Activated CD8-positive, alpha-beta memory T cell treated with anti-CD3 and anti-CD28 coated beads, Interleukin-2, amount 50 U/mL, for 24 hours (primary cell): ENCODE results near the gene HS2ST1.

Experiments
- DNase-seq: peaks from one replicate; pipeline ENCODE4 v3.0.0-alpha.2; 2020; ENCODE audit errors: extremely low read depth

Gene HS2ST1

DNA sequence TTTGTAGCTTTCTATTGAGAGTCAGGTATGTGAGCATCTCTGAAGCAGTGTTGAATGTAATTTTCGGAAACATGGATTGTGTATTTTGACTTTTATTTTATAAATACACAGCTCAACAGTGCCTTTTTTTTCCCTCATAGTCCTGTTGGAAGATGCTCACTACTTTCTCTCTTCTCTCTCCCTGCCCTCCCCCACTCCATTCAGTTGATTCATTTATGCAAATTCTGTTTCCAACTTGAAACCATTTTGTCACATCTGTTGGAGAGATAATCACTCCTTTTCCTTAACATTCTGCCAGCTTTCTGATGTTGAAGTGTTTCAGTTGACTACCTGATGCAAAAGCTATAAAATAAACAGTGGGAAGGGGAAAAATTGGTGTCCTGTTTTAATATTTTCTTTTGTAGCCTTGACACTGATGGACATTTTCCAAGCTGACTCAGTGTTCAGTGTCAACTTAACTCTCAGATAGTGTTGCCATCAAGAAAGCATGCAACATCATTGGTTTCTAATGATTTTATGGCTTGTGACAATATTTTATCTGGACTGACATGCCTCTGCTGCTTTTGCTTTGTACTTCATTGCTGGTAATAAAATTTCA is 194.5 kb downstream of the HS2ST1 start:
- no peak for DNase-seq

GRCh38 chr1:87111659-87112371 is 197.4 kb downstream of the HS2ST1 start:
- DNase-seq = no peak

GRCh38 chr1:87113313-87113712 is 198.9 kb downstream of the HS2ST1 start:
- DNase-seq = no peak

- no peak for DNase-seq
Observed at GRCh38 chr1:87115317-87115890, 201.0 kb downstream of the HS2ST1 start.

DNA sequence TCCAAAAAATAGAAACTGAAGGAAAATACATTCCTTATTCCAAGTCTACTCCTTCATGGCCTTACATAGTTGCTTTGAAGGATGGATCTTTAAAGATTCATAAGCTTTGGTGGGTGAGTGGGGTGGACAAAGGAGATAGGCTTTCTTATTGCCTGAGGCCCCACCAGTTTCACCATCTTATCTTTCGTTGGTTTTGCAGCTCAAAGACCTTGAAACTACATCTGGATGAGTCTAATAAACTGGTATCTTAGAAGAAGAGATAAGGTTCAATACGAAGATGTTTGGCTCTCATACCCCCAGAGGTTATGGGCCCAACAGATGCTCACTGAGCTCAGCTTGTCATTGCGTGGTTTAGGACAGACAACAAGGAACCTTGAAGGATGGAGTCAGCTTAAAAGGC is 201.5 kb downstream of the HS2ST1 start:
- DNase-seq = no peak

- no peak for DNase-seq
Observed at GRCh38 chr1:87117761-87118368, 203.4 kb downstream of the HS2ST1 start.

DNA sequence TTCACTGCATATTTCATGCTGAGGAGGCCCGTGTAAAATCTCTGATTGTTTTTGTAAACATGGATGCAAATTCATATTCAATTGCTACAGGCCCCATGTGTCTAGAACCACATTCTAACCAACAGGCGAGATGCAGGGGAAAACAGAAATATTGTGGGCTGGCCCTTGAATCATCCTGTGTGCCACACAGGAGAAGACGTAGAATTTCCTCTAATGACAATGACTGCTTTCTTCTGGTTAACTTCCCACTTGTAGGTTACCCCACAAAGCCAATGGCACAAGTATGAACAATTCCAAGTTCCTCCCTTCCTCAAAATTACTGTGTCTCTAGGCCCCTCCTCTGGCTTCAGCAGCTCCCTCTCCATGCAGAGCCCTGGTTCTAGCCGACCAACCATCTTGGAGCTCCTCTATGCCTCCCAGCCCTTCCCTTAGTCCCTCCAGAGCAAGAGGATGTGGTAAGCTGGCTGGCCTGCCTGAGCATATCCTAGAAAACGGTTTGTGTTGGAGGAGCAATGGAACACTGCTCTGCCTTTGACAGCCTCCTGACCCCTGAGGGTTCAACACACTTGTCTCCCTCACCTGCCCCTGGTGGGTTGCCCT is 205.2 kb downstream of the HS2ST1 start:
- DNase-seq = no peak

GRCh38 chr1:87120779-87121178 is 206.3 kb downstream of the HS2ST1 start:
- no peak for DNase-seq

DNA sequence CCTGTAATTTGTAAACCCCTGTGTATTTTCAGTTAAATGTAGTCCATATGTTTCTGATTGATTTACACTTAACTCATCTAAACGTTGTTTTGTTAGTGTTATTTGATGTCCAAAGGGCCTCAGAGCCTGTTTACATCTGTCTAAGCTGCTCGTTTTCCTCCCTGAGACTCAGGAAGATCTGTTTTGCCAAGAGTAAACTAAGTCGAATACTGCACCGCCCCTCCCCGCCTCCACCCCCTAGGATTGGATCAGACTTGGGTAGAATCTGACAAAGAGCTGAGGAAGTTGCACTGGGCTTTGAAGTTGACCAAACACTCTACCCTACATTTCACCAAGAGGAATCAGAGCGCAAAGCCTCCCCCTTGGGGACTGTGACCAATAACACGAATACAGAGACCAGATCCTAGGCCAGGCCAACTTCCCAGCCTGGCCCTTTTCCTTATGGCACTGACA is 207.3 kb downstream of the HS2ST1 start:
- DNase-seq = no peak

DNA sequence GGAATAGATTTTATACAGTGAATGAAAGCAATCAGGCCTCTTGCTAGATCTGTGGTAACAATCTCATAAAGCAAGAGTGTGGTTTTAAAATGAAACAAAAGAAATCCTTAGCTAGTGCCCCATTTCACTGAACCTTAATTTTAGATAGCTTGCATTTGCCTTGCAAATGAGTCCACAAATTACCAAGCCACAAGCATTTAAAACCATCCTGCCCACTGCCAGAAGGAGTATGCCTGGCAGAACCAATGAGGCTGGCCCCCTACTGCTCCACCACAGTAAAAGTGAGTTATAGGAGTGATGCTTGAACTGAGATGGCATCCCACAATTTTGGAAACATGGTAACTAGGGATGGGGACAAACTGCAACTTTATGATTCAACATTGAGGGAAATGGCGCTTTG is 207.8 kb downstream of the HS2ST1 start:
- DNase-seq = no peak

DNA sequence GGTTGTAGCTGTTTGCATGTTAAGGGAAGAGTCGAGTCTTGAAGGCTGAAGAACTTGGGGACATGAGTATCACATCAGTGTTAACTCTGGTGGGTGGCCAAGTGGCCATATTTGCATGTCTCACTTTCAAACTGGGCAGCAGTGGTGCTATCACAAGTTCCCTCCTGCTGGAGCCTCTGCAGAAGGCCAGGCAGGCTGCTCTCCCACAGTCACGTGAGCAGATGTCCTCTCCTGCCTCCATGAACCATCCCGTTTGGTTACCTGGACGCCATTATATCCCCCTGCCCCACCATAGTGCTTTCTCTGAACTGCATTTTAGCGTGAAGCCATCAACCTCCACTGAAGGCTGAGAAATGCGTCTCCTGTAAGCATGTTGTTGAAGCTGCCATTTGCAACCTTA is 209.2 kb downstream of the HS2ST1 start:
- DNase-seq = no peak

DNA sequence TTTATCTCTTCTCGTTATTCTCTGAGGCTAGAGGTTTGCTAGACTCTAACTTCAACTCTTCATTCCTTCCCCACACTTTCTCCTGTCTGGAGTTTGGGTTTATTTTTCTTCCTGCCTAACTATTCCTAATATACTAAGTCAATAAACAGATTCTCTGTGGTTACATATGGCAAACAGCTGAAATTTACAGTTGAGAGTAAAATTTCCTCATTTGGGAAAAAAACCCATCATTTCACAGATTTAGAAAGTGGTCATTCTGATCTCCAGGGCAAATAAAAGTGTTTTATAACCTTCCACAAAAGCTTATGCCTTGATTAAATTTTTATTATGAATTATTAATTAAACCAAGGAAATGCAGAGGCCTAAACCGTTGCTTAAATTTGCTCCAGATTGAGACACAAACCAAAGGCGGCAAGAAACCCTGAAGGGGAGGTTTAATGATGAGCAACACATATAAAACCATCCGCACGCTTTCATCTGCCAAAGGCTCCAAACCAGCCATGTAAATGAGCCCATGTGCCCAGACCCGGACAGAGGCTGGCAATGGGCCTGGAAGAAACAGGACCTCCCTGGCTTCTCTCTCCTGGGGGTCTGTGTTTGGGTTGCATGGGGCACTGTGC is 212.6 kb downstream of the HS2ST1 start:
- no peak for DNase-seq

- no peak for DNase-seq
Observed at GRCh38 chr1:87127581-87127980, 213.1 kb downstream of the HS2ST1 start.

DNA sequence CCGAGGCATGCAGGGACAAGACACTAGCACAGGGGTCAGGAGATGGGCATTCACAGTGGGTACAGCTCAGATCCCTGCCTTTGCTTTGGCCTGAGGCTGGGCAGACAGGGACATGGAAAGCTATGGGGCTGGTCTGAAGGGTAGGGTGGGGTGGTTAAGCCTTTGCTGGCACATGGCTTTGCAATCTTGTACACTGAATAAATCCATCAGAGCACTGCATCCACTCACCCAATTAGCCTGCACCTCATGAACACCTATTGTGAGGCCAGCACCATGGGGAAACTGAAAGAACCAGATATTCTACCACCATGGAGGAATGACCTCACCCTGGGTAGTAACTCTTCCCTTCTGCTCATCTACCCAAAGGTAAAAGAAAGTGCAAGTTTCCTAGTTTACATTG is 214.6 kb downstream of the HS2ST1 start:
- no peak for DNase-seq

GRCh38 chr1:87129606-87130005 is 215.2 kb downstream of the HS2ST1 start:
- no peak for DNase-seq

- no peak for DNase-seq
Observed at GRCh38 chr1:87130438-87130837, 216.0 kb downstream of the HS2ST1 start.

GRCh38 chr1:87131809-87132283 is 217.4 kb downstream of the HS2ST1 start:
- peak; percentile 18 for DNase-seq

DNA sequence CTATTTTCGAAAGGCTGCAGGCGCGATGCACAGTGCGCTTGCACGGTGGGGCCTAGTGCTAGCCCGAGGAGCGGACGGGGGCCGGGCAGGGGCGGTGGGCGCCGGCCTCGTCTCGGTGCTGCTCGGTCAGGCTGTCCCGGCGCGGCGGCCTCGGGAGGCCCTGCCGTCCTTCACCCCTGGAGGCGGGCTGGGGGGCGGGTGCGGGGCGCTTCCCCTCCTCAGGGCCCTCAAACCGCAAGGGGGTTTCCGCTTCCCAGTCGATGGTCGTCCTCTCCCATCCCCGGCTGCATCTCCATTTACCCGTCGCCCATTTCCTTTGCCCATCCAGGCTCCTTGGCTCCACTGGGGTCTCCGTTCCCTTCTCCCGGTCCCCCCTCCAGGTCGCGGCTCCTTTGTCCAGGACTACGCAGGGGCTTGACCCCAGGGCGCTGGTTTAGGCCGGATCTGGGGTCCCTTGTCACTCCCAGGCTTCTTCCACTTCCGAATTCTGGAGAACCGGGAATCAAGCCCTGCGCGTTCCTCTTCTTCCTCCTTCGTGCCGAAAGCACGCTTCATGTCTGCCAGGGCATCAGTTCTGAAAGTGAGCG is 217.9 kb downstream of the HS2ST1 start:
- no peak for DNase-seq

GRCh38 chr1:87134061-87134460 is 219.6 kb downstream of the HS2ST1 start:
- no peak for DNase-seq

DNA sequence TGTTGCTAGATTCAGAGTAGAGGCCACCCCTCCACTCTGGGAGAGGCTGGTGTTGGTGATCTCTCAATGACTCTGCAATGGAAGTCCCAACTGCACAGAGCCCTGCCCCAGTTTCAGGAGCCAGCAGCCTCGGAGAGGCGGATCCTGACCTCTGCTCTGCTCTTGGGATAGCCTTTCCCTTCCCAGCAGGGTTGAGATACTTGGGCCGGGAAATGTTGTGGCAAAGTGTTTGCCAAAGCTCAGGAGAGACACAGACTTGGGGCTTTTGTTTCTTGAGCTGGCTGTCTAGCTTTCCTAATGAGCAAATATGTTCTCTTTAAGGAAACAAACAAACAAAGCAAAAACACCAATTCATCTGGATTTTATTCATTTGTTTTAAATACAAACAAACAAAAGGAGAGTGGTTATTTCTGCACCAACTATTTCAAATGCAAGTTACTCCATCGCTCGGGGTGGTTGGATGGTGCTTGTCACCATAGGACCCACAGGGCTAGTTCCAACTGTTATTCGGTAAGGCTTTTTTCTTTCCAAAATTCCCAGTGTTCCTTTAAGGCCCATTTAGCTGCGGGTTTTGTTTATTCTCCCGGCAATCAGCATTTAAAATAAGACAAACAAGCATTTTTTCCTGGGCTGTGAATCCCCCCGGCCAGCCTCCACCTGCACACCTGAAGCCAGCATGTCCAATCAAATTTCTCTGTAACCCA is 220.3 kb downstream of the HS2ST1 start:
- no peak for DNase-seq

DNA sequence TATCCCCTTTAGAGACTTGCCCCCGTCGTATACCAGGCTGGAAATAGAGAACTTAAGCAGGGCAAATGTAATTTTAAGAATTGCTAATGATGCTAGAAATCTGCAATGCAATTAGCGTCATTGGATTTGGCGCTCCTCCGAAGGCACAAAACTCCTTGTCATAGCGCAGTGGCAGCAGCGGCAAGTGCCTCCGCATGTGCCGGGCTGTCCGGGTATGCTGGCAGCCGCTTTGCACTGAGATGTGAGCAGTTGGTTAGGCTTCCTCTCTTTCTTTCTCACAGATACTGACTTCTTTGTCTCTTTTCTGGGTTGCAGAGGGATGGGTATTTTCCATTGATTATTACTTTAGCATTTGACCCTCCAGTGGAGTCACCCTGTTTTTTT is 220.9 kb downstream of the HS2ST1 start:
- no peak for DNase-seq
